H1 (cell line): ENCODE data around the gene GPC6. TPM values are rescaled to one million over a fixed set of nuclear protein-coding genes. Genes with fewer than 3 reads are reported as not detected.

ENCODE experiments used
- CTCF ChIA-PET: fragments of 300-600 bp; sonication (Branson Sonifier 250); formaldehyde crosslinking; loops from one replicate; lab custom pipeline; 2021; ENCODE audit not compliant: partially characterized antibody; lab: Charles Lee
- POLR2A ChIA-PET: fragments of 300-600 bp; sonication (Branson Sonifier 250); formaldehyde crosslinking; loops from one replicate; lab custom pipeline; 2021; ENCODE audit warnings: inconsistent platforms; ENCODE audit not compliant: partially characterized antibody; lab: Charles Lee
- DNase-seq, 2 experiments: peaks; one replicate each; pipeline versions ENCODE4 v3.0.0 to v3.0.0-alpha.2; 2010 to 2022; ENCODE audit warnings: low spot score in 2 of 2, low read depth in 1 of 2, mixed read lengths in 1 of 2
- FAIRE-seq: peaks from 2 replicates; lab custom pipeline; 2011; peaks lifted over from hg19 to GRCh38; lab: Jason Lieb, UNC
- H2AFZ ChIP-seq: 2 replicates; pipeline ENCODE4 v1.8.1; 2012; ENCODE audit warnings: low read length, inconsistent platforms
- H2AK5ac ChIP-seq: 2 replicates; pipeline ENCODE4 v1.6.1; 2013; ENCODE audit warnings: low read depth, low read length
- H2BK120ac ChIP-seq: replicated peaks from 2 replicates; pipeline ENCODE3; 2013; ENCODE audit warnings: low read depth, low read length, inconsistent platforms
- H2BK12ac ChIP-seq: 2 replicates; pipeline ENCODE4 v1.6.1; 2013; ENCODE audit warnings: low read depth, low read length
- H2BK15ac ChIP-seq: 2 replicates; pipeline ENCODE4 v1.6.1; 2013; ENCODE audit warnings: low read length
- H2BK20ac ChIP-seq: 2 replicates; pipeline ENCODE4 v1.6.1; 2013; ENCODE audit warnings: low read length
- H2BK5ac ChIP-seq: 2 replicates; pipeline ENCODE4 v1.6.1; 2013; ENCODE audit warnings: low read depth, low read length
- H3K14ac ChIP-seq: 2 replicates; pipeline ENCODE4 v1.6.1; 2013; ENCODE audit warnings: inconsistent platforms; ENCODE audit not compliant: insufficient read length
- H3K18ac ChIP-seq: 2 replicates; pipeline ENCODE4 v1.6.1; 2013; ENCODE audit warnings: low read length; ENCODE audit errors: extremely low read depth
- H3K23ac ChIP-seq: 2 replicates; pipeline ENCODE4 v1.6.1; 2013; ENCODE audit warnings: inconsistent platforms; ENCODE audit not compliant: insufficient read length
- H3K23me2 ChIP-seq: 2 replicates; pipeline ENCODE4 v1.6.1; 2013; ENCODE audit warnings: low read depth, low read length
- H3K27ac ChIP-seq: 2 replicates; pipeline ENCODE4 v1.6.1; 2011; ENCODE audit warnings: low read depth, low read length, inconsistent platforms
- H3K27me3 ChIP-seq, 4 experiments: replicated peaks in 1 of 4; 1 replicate in 1 of 4; 2 replicates in 3 of 4; pipeline versions ENCODE4 v1.6.1 to v1.8.1; 2011 to 2013; ENCODE audit warnings: low read length in 3 of 4, mild to moderate bottlenecking in 3 of 4, inconsistent platforms in 2 of 4, mixed read lengths in 2 of 4, moderate library complexity in 1 of 4; ENCODE audit not compliant: control insufficient read depth in 3 of 4, insufficient read depth in 3 of 4; ENCODE audit errors: extremely low read depth in 1 of 4
- H3K36me3 ChIP-seq, 4 experiments: 2 replicates each; pipeline versions ENCODE4 v1.6.1 to v1.8.1; 2011 to 2013; ENCODE audit warnings: mild to moderate bottlenecking in 4 of 4, low read length in 3 of 4, moderate library complexity in 2 of 4, control low read depth in 1 of 4, inconsistent platforms in 1 of 4; ENCODE audit not compliant: insufficient read depth in 4 of 4, control insufficient read depth in 2 of 4
- H3K4ac ChIP-seq: replicated peaks from 2 replicates; pipeline ENCODE3; 2013; ENCODE audit warnings: low read length, low read depth, mixed read lengths, inconsistent platforms; ENCODE audit not compliant: insufficient read length
- H3K4me1 ChIP-seq, 4 experiments: replicated peaks in 1 of 4; 1 replicate in 1 of 4; 2 replicates in 3 of 4; pipeline versions ENCODE4 v1.6.1 to v1.8.1; 2011 to 2013; ENCODE audit warnings: low read length in 3 of 4, inconsistent platforms in 2 of 4, mixed read lengths in 1 of 4; ENCODE audit not compliant: insufficient read depth in 4 of 4, control insufficient read depth in 3 of 4
- H3K4me2 ChIP-seq, 2 experiments: 2 replicates each; pipeline versions ENCODE4 v1.6.1 to v1.8.1; 2011 to 2013; ENCODE audit warnings: low read depth in 2 of 2, low read length in 2 of 2, control low read depth in 1 of 2, inconsistent platforms in 1 of 2, mild to moderate bottlenecking in 1 of 2; ENCODE audit not compliant: insufficient read depth in 1 of 2
- H3K4me3 ChIP-seq, 4 experiments: fragments of 200-600, 300-600 bp in 1 of 4; sonication (generic), shearing (Covaris generic), sonication (Bioruptor Twin) in 1 of 4; 2 replicates each; pipeline versions ENCODE4 v1.5.1 to v1.8.1; 2011 to 2016; ENCODE audit warnings: low read length in 4 of 4, low read depth in 3 of 4, control low read depth in 2 of 4, inconsistent platforms in 2 of 4, mild to moderate bottlenecking in 2 of 4, mixed read lengths in 1 of 4, moderate library complexity in 1 of 4; ENCODE audit not compliant: insufficient read depth in 2 of 4; ENCODE audit errors: extremely low read depth in 1 of 4
- H3K56ac ChIP-seq: replicated peaks from 2 replicates; pipeline ENCODE3; 2013; ENCODE audit warnings: low read depth, mild to moderate bottlenecking, mixed read lengths, low read length, inconsistent platforms; ENCODE audit not compliant: insufficient read length
- H3K79me1 ChIP-seq: 2 replicates; pipeline ENCODE4 v1.6.1; 2013; ENCODE audit warnings: low read depth, low read length, control low read depth
- H3K79me2 ChIP-seq, 2 experiments: 2 replicates each; pipeline versions ENCODE4 v1.6.1 to v1.8.1; 2012 to 2013; ENCODE audit warnings: low read length in 2 of 2, mild to moderate bottlenecking in 2 of 2, inconsistent platforms in 1 of 2; ENCODE audit not compliant: insufficient read depth in 2 of 2, control insufficient read depth in 1 of 2
- H3K9ac ChIP-seq, 4 experiments: replicated peaks in 1 of 4; 1 replicate in 1 of 4; 2 replicates in 3 of 4; pipeline versions ENCODE4 v1.6.1 to v1.8.1; 2011 to 2013; ENCODE audit warnings: low read depth in 3 of 4, low read length in 3 of 4, control low read depth in 2 of 4, mild to moderate bottlenecking in 2 of 4, moderate library complexity in 2 of 4, inconsistent platforms in 1 of 4; ENCODE audit errors: extremely low read depth in 1 of 4
- H3K9me3 ChIP-seq, 2 experiments: 2 replicates each; pipeline versions ENCODE4 v1.6.1 to v1.8.1; 2012 to 2013; ENCODE audit warnings: mild to moderate bottlenecking in 2 of 2, moderate library complexity in 2 of 2, control low read depth in 1 of 2, inconsistent platforms in 1 of 2, low read depth in 1 of 2, low read length in 1 of 2, mixed read lengths in 1 of 2; ENCODE audit not compliant: insufficient read depth in 2 of 2
- H4K20me1 ChIP-seq, 2 experiments: replicated peaks in 1 of 2; 2 replicates each; pipeline versions ENCODE3 to v1.8.1; 2011 to 2013; ENCODE audit warnings: inconsistent platforms in 2 of 2, low read length in 2 of 2, mild to moderate bottlenecking in 1 of 2; ENCODE audit not compliant: insufficient read depth in 2 of 2, control insufficient read depth in 1 of 2
- H4K5ac ChIP-seq: 2 replicates; pipeline ENCODE4 v1.6.1; 2013; ENCODE audit warnings: low read length, low read depth, mixed read lengths, inconsistent platforms; ENCODE audit not compliant: insufficient read length
- H4K8ac ChIP-seq: 2 replicates; pipeline ENCODE4 v1.8.0; 2013; ENCODE audit warnings: mild to moderate bottlenecking, moderate library complexity, low read length, inconsistent platforms; ENCODE audit not compliant: insufficient read depth; ENCODE audit errors: extremely low read depth
- H4K91ac ChIP-seq: replicated peaks from 2 replicates; pipeline ENCODE3; 2013; ENCODE audit warnings: low read length, mixed read lengths, inconsistent platforms; ENCODE audit not compliant: insufficient read length
- ATF2 ChIP-seq: IDR thresholded peaks from 2 replicates; pipeline ENCODE4 v1.6.1; 2012; ENCODE audit warnings: low read length, inconsistent platforms
- MAFK ChIP-seq: IDR thresholded peaks from 2 replicates; pipeline ENCODE4 v1.6.1; 2012; ENCODE audit warnings: low read depth, mild to moderate bottlenecking, improper control_type of control experiment, low read length
- PHF8 ChIP-seq: fragments of 200-600 bp; sonication (generic); conservative IDR thresholded peaks from 2 replicates; pipeline ENCODE4 v1.7.1; 2012; ENCODE audit warnings: low read depth, mild to moderate bottlenecking, inconsistent platforms, low read length, moderate library complexity
- POLR2A ChIP-seq, 2 experiments: IDR thresholded peaks; 1 replicate in 1 of 2; 2 replicates in 1 of 2; pipeline ENCODE4 v1.6.1; 2011; ENCODE audit warnings: low read depth in 2 of 2, low read length in 2 of 2, mild to moderate bottlenecking in 2 of 2; ENCODE audit errors: control extremely low read depth in 1 of 2
- POU5F1 ChIP-seq: IDR thresholded peaks from 2 replicates; pipeline ENCODE4 v1.6.1; 2011; ENCODE audit warnings: low read depth, mild to moderate bottlenecking, low read length, moderate library complexity
- RNF2 ChIP-seq: fragments of 200-900, 300-1000 bp; sonication (generic); IDR thresholded peaks from 2 replicates; pipeline ENCODE4 v1.7.1; 2016; ENCODE audit warnings: borderline replicate concordance, low read depth, mild to moderate bottlenecking, antibody characterized with exemption, low read length; ENCODE audit not compliant: poor library complexity, severe bottlenecking; ENCODE audit errors: missing control alignments
- SIX5 ChIP-seq: IDR thresholded peaks from 2 replicates; pipeline ENCODE4 v1.6.1; 2011; ENCODE audit warnings: mild to moderate bottlenecking, low read depth, low read length
- SP2 ChIP-seq: IDR thresholded peaks from 2 replicates; pipeline ENCODE4 v1.6.1; 2012; ENCODE audit warnings: mild to moderate bottlenecking, low read length, inconsistent platforms
- SP4 ChIP-seq: IDR thresholded peaks from 2 replicates; pipeline ENCODE4 v1.6.1; 2012; ENCODE audit warnings: low read length, inconsistent platforms
- TAF7 ChIP-seq: optimal IDR thresholded peaks from 2 replicates; pipeline ENCODE3; 2011; ENCODE audit warnings: low read depth, mild to moderate bottlenecking, inconsistent platforms, low read length, moderate library complexity, borderline replicate concordance
- TCF12 ChIP-seq: IDR thresholded peaks from 2 replicates; pipeline ENCODE4 v1.6.1; 2011; ENCODE audit warnings: low read depth, mild to moderate bottlenecking, low read length
- WGBS, 2 experiments: shearing (Covaris generic) in 1 of 2; methylation state at CpG; one replicate each; pipeline versions ENCODE4 v1.1.6 to v1.1.7; 2013 to 2015; ENCODE audit warnings: low lambda C conversion rate in 2 of 2, mixed read lengths in 2 of 2, inconsistent platforms in 1 of 2, low coverage in 1 of 2, missing lambda C conversion rate in 1 of 2; ENCODE audit not compliant: insufficient replicate concordance in 2 of 2, insufficient coverage in 1 of 2, insufficient read length in 1 of 2; ENCODE audit errors: extremely low coverage in 1 of 2, missing lambda C conversion rate in 1 of 2; 5-methylcytosine and 5-hydroxymethylcytosine counted together
- polyA plus RNA-seq, 7 experiments: library from polyadenylated mRNA; depleted of rRNA in 3 of 7; stranded (reverse) in 5 of 7; unstranded in 2 of 7; fragments of >200 nt in 5 of 7; fragments of 200-250 nt in 2 of 7; gene quantifications; 1 replicate in 5 of 7; 2 replicates in 1 of 7; 4 replicates in 1 of 7; pipeline versions ENCODE4 v1.2.1 to v1.2.3, GENCODE V29; 2011 to 2013; ENCODE audit warnings: missing spikeins in 2 of 7, mixed read lengths in 2 of 7
- total RNA-seq: library from RNA; stranded (reverse); fragmentation: NEBNext Ultra II Directional; extraction: Animal tissue kit (Norgen Biotek cat#: 25700); gene quantifications from 2 replicates; pipeline ENCODE4 v1.2.1, GENCODE V29; 2021

Gene GPC6
- total and polyA plus RNA-seq, 2 of the 8 experiments (the other 6 are each of a cell fraction or from before 2014, with no cell fraction given): 5.4 to 12.0 TPM

- H3K4me2 ChIP-seq: no peak overlapping the region
- 0 out of 2 replicates have a peak overlapping the region, but pooled peaks have one; percentile 24 for H2BK5ac ChIP-seq
- H2BK15ac ChIP-seq: no peak overlapping the region
- H4K8ac ChIP-seq: no peak overlapping the region
- H3K56ac ChIP-seq: no peak overlapping the region
- no peak overlapping the region for H2AK5ac ChIP-seq
- H3K79me1 ChIP-seq: no peaks in the 10 kb centered on the region; the same call in 1 of the 2 replicates
- H3K9me3 ChIP-seq: peaks cover 0 to 3% of the 10 kb centered on the region in 2 experiments; a peak in 1 of 4 replicates
- H4K20me1 ChIP-seq: no peaks in the 10 kb centered on the region
- peaks cover 0 to 2% (median 0%) of the 10 kb centered on the region in 4 experiments; a peak in 1 of 8 replicates for H3K36me3 ChIP-seq
- H4K91ac ChIP-seq: no peak overlapping the region
- H2AFZ ChIP-seq: no peak overlapping the region
- CTCF ChIA-PET: no interaction called here
- FAIRE-seq: no peak
- DNase-seq: no peak
- no peak overlapping the region for H3K9ac ChIP-seq
- no peak overlapping the region for H3K4me3 ChIP-seq
- no peak overlapping the region for H2BK120ac ChIP-seq
- H3K4ac ChIP-seq: no peak overlapping the region
- no peaks in the 10 kb centered on the region for H3K27me3 ChIP-seq
- no peak overlapping the region for H2BK12ac ChIP-seq
- H3K23me2 ChIP-seq: 0 out of 2 replicates have a peak, but pooled peaks cover 2% of the 10 kb centered on the region
- H3K18ac ChIP-seq: no peak overlapping the region
- H3K4me1 ChIP-seq: peaks cover 0 to 4% (median 0%) of the 10 kb centered on the region in 4 experiments; a peak in 1 of 7 replicates
- POLR2A ChIA-PET: interaction anchor here (1.1 kb wide), 1 partner anchor 11 kb away, joined by 3 read pairs; no protein-coding TSS in a partner anchor
- H3K23ac ChIP-seq: no peak overlapping the region
- H3K27ac ChIP-seq: no peak overlapping the region
- no peak overlapping the region for H3K14ac ChIP-seq
- H2BK20ac ChIP-seq: no peak overlapping the region
- no peak overlapping the region for H4K5ac ChIP-seq
- 74% methylated on average over 5 of the region's 5 CpGs; no CpG with 5 or more reads in 1 of the 2 experiments for WGBS, 2 experiments
- H3K79me2 ChIP-seq: no peaks in the 10 kb centered on the region
- TF ChIP-seq POLR2A (IDR thresholded peaks at IDR 0.05; ENCODE audit: control extremely low read depth in 1 of 2, low read depth in 2 of 2, low read length in 2 of 2): no peak
- no peak for TF ChIP-seq POU5F1
- no peak for TF ChIP-seq MAFK
- no peak for TF ChIP-seq SP4
- no peak for TF ChIP-seq ATF2
- TF ChIP-seq RNF2: no peak
- no peak for TF ChIP-seq TAF7
- TF ChIP-seq PHF8: no peak
- TF ChIP-seq SP2: no peak
- TF ChIP-seq TCF12: no peak
- TF ChIP-seq SIX5: no peak
These were observed 247.0 kb downstream of the GPC6 start for GRCh38 chr13:93473441-93474270.
